HEK293T (cell line): ENCODE results near the gene ZNF488.

Experiments
- ARNT ChIP-seq: fragments of 450-650 bp; IDR thresholded peaks from 2 replicates; pipeline ENCODE4 v1.6.1; 2017; ENCODE audit warnings: mild to moderate bottlenecking
- BHLHE40 ChIP-seq: fragments of 450-650 bp; IDR thresholded peaks from 2 replicates; pipeline ENCODE4 v1.6.1; 2016; ENCODE audit warnings: mild to moderate bottlenecking, moderate library complexity, borderline replicate concordance
- CTBP1 ChIP-seq: fragments of 450-650 bp; IDR thresholded peaks from 2 replicates; pipeline ENCODE4 v1.6.1; 2016; ENCODE audit warnings: borderline replicate concordance
- ELF4 ChIP-seq: fragments of 450-650 bp; IDR thresholded peaks from 2 replicates; pipeline ENCODE4 v1.6.1; 2017; ENCODE audit warnings: antibody characterized with exemption
- NFRKB ChIP-seq: fragments of 450-650 bp; IDR thresholded peaks from 2 replicates; pipeline ENCODE4 v1.6.1; 2016; ENCODE audit warnings: mild to moderate bottlenecking, moderate library complexity
- SP1 ChIP-seq: fragments of 450-650 bp; IDR thresholded peaks from 2 replicates; pipeline ENCODE4 v1.6.1; 2017
- SUZ12 ChIP-seq: fragments of 450-650 bp; IDR thresholded peaks from 2 replicates; pipeline ENCODE4 v1.6.1; 2016; ENCODE audit warnings: mild to moderate bottlenecking
- ZNF384 ChIP-seq: fragments of 450-650 bp; IDR thresholded peaks from 2 replicates; pipeline ENCODE4 v1.6.1; 2016

- no peak for TF ChIP-seq CTBP1
- no peak for TF ChIP-seq SUZ12
- TF ChIP-seq ELF4 = no peak
- TF ChIP-seq ARNT = no peak
- no peak for TF ChIP-seq BHLHE40
- no peak for TF ChIP-seq SP1
- TF ChIP-seq NFRKB = no peak
- no peak for TF ChIP-seq ZNF384
Measured at GRCh38 chr10:47420305-47421056, 36.4 kb upstream of the ZNF488 start.
